ENCODE data around the gene DEDD. TPM values are rescaled to one million over a fixed set of nuclear protein-coding genes. Genes with fewer than 3 reads are reported as not detected.

The DEDD gene
- total and polyA plus RNA-seq, 2 donors (not counting 1 experiment from before 2014, with no cell fraction given) = 35.9 to 40.8 TPM

- H3K9ac ChIP-seq (ENCODE audit: low read length) = peak overlapping the region; percentile 78
- H3K4me3 ChIP-seq (ENCODE audit: control extremely low read depth in 1 of 5, extremely low read depth in 1 of 5, insufficient read depth in 1 of 5, low read depth in 2 of 5, low read length in 4 of 5) = peak overlapping the region; percentile 48 to 82 (median 69)
- peak overlapping the region; percentile 95 for H2AFZ ChIP-seq (ENCODE audit: insufficient read depth, low read depth, low read length, poor library complexity, severe bottlenecking)
- H3K4me3 Mint-ChIP-seq = peak overlapping the region; percentile 91
- DNase-seq (no peak), ATAC-seq (ENCODE audit: low read depth) (no peak)
- 15% methylated on average over 29 of the region's 33 CpGs for WGBS (ENCODE audit: insufficient coverage)
- H4K20me1 ChIP-seq (ENCODE audit: control insufficient read depth, insufficient read depth, low read length, poor library complexity, severe bottlenecking) = peaks cover under 1% of the 10 kb centered on the region
- intact Hi-C loops (cut with micrococcal nuclease) = loop anchor here (1.0 to 2.0 kb wide), 7 partner anchors 10 to 58 kb away; partner anchors contain the start of genes B4GALT3, DEDD, NDUFS2 and NIT1
- peaks cover 14 to 22% of the 10 kb centered on the region in 2 donors for H3K4me1 ChIP-seq (ENCODE audit: control insufficient read depth in 2 of 2, insufficient read depth in 2 of 2, low read length in 2 of 2)
- H3K27me3 ChIP-seq (replicated peaks in 1 of 4; ENCODE audit: control extremely low read depth in 1 of 4, control insufficient read depth in 3 of 4, insufficient read depth in 4 of 4, low read length in 3 of 4) = no peaks in the 10 kb centered on the region
- TF ChIP-seq CTCF (IDR thresholded peaks at IDR 0.05) (no peak), EZH2 (IDR thresholded peaks at IDR 0.05; ENCODE audit: borderline replicate concordance, insufficient read depth, low read depth, low read length, poor library complexity, severe bottlenecking) (no peak)
- peak overlapping the region; percentile 89 to 92 for H3K27ac ChIP-seq (ENCODE audit: low read length in 2 of 2)
- peak overlapping the region; percentile 95 for H3K4me2 ChIP-seq (replicated peaks; ENCODE audit: low read depth, low read length, poor library complexity, severe bottlenecking)
- ChIA-PET CTCF (interaction anchor here (0.6 to 4.8 kb wide), 28 partner anchors 9 to 216 kb away, joined by 3 to 47 read pairs (median 6); partner anchors contain the start of genes ADAMTS4, B4GALT3, DEDD and NDUFS2), POLR2A (interaction anchor here (0.5 to 2.2 kb wide), 11 partner anchors 9 to 177 kb away, joined by 3 to 12 read pairs (median 4); partner anchors contain the start of genes B4GALT3, UFC1 and USF1)
- peaks cover 0 to 47% of the 10 kb centered on the region in 2 experiments for H3K36me3 ChIP-seq (replicated peaks in 1 of 2; ENCODE audit: control extremely low read depth in 1 of 2, control insufficient read depth in 1 of 2, extremely low read depth in 1 of 2, insufficient read depth in 2 of 2, low read length in 1 of 2)
- peaks cover 11% of the 10 kb centered on the region for H3K79me2 ChIP-seq (ENCODE audit: control insufficient read depth, insufficient read depth, low read length)
- H3K4me1 Mint-ChIP-seq = peaks cover 40% of the 10 kb centered on the region
- no peaks in the 10 kb centered on the region for H3K9me3 Mint-ChIP-seq (ENCODE audit: insufficient read depth)
- H3K27ac Mint-ChIP-seq = peak overlapping the region; percentile 99
- no peaks in the 10 kb centered on the region for H3K27me3 Mint-ChIP-seq
- no peaks in the 10 kb centered on the region for H3K9me3 ChIP-seq (ENCODE audit: control extremely low read depth in 1 of 3, control insufficient read depth in 2 of 3, insufficient read depth in 1 of 3, low read length in 2 of 3)
Measured at GRCh38 chr1:161166669-161167548, 34.4 kb upstream of the DEDD start.
